GM18505 (cell line): ENCODE measurements around the gene NEK11.
"Not testable (repeated sequence)": the region's sequence is repeated elsewhere in the genome, so short reads cannot be mapped to it uniquely, and the experiment has no call there.

Experiments used
- ATAC-seq: cut with Tn5 transposase; IDR thresholded peaks from one replicate; pipeline ENCODE4 v1.9.1; 2021; ENCODE audit not compliant: unreplicated experiment
- POLR2A ChIP-seq: IDR thresholded peaks from 4 replicates; pipeline ENCODE4 v1.6.1; 2011; ENCODE audit warnings: borderline replicate concordance; ENCODE audit not compliant: insufficient read depth, insufficient read length; ENCODE audit errors: extremely low read depth

The NEK11 gene

DNA sequence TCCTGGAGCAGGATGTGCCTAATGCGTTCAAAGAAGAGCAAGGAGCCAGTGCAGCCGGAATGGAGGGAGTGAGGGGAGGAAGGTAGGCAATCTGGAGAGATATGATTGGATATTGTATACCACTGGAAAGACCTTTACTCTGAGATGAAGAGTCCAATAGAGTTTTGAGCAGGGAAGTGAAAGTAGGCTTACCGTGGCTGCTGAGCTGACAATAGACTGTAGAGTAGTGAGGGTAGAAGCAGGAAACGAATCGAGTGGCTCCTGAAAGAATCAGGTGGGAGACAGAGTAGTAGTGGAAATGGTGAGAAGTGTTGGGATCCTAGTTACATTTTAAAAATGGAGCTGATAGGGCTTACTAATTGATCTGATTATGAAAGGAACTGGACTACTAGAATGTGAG, 303.1 kb downstream of the NEK11 start:
- no peak for TF ChIP-seq POLR2A
- peak; percentile 74 for ATAC-seq

DNA sequence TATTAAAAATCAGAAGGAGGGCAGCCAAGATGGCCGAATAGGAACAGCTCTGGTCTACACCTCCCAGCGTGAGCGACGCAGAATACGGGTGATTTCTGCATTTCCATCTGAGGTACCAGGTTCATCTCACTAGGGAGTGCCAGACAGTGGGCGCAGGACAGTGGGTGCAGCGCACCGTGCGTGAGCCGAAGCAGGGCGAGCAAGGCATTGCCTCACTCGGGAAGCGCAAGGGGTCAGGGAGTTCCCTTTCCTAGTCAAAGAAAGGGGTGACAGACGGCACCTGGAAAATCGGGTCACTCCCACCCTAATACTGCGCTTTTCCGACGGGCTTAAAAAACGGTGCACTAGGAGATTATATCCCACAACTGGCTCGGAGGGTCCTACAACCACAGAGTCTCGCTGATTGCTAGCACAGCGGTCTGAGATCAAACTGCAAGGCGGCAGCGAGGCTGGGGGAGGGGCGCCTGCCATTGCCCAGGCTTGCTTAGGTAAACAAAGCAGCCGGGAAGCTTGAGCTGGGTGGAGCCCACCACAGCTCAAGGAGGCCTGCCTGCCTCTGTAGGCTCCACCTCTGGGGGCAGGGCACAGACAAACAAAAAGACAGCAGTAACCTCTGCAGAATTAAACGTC, 304.9 kb downstream of the NEK11 start:
- ATAC-seq = not testable (repeated sequence)

DNA sequence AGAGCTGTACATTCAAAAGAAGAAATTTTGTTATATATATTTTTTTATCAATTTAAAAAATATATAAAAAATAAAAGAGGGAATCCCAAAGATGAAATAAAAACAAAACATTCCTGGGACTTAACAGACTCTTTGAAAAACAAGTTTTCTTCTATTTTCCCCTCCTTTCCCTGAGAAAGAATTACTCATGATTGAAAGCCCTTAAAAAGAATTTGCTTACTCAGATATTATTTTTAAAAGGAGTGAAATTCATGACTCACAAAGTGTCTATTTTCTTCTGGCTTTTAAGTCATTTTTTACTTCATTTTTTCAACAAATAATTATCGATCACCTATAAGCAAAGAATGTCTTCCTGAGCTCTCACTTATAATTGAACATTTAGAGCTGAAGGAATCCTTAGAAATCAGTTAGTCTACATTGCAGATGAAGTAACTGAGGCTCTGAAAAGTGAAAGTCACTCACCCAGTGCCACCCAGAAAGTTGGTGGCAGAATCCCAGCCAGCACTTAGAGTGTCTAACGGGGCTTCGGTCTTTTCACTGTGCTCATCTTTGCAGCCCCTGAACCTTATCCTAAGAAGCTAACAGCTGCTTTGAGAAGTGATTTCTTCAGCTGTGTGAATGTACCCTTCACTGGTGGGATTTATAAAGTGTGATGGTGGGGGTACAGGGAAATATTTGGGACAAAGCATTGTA, 312.4 kb downstream of the NEK11 start:
- ATAC-seq = no peak
- TF ChIP-seq POLR2A = no peak

DNA sequence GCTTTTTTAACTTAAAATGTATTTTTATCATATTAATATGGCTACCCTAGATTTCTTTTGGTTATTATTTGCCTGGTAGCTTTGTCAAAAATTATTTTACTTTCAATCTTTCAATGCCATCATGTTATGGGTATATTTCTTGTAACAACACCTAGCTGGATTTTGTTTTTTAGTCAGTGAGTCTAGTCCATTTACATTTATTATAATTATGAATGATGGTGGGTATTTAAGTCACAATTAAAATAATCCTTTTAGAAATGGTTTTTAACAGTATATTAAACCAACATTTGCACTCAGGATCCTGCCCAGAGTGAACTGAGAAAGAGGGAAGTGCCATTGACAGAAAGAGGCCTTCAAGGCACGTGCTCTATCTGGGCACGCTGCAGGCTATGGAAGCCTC, 315.1 kb downstream of the NEK11 start:
- no peak for ATAC-seq
- no peak for TF ChIP-seq POLR2A

DNA sequence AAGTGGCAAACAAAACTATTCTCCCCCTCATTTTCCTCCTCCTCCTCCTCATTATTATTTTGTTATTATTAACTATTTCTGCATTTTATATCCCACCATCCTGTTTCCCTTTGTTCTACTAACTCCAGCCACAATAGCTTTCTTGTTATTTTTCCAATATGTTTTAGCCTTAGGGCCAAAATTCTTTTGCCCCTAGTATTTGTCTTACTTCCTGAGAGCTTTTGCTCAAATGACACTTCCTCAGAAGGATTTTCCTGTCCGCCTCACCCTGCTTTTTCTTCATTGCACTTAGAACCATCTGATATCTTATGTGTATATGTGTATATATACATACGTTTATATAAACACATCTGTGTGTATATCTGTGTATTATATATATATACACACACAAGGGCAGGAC, 322.2 kb downstream of the NEK11 start:
- TF ChIP-seq POLR2A = no peak
- ATAC-seq = no peak

DNA sequence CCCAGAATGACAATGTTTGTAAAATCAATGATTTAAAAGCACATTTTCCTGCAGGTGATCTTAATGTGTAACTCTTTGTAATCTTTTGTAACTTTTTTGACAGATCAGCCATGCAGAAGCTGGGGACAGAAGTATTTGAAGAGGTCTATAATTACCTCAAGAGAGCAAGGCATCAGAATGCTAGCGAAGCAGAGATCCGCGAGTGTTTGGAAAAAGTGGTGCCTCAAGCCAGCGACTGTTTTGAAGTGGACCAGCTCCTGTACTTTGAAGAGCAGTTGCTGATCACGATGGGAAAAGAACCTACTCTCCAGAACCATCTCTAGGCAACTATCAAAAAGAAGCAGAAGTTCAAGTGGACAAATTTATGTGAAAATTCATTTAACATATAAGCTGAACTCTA, 322.8 kb downstream of the NEK11 start:
- ATAC-seq = no peak
- TF ChIP-seq POLR2A = no peak

DNA sequence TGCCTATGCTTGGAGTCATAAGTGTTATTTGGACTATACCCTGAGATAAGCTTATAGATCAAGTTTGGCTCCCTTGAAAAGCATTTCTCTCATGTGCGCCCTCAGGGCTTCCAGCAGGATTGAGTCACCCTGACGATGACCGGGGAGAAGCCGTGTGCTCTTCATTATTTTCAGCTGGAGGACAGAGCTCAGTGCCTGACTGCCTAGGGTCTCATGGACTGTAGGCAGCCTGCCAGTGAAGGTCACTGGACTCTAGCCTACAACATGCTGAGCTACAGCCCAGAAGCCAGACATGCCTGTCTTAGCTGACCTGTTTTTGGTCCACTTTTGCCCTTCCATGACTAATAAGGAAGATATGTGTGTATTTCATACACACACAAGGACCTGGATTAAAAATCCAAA, 323.3 kb downstream of the NEK11 start:
- ATAC-seq = no peak
- no peak for TF ChIP-seq POLR2A

DNA sequence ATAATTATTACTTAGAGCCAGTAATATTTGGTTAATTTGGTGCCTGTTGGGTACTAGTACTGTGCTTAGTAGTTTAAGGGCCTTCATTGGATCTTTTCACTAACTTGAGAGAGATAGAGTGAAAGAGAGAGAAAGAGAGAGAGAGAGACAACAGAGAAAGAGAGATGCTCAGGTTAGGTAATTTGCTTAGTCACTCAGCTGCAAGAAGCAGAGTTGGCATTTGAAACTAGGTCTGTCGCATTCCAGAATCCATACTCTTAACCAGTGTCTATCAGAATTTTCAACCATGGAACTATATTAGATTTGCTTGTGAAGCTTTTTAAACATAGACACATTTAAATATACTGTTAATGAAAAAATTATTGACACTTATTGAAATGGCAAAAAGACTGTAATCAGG, 323.8 kb downstream of the NEK11 start:
- no peak for ATAC-seq

DNA sequence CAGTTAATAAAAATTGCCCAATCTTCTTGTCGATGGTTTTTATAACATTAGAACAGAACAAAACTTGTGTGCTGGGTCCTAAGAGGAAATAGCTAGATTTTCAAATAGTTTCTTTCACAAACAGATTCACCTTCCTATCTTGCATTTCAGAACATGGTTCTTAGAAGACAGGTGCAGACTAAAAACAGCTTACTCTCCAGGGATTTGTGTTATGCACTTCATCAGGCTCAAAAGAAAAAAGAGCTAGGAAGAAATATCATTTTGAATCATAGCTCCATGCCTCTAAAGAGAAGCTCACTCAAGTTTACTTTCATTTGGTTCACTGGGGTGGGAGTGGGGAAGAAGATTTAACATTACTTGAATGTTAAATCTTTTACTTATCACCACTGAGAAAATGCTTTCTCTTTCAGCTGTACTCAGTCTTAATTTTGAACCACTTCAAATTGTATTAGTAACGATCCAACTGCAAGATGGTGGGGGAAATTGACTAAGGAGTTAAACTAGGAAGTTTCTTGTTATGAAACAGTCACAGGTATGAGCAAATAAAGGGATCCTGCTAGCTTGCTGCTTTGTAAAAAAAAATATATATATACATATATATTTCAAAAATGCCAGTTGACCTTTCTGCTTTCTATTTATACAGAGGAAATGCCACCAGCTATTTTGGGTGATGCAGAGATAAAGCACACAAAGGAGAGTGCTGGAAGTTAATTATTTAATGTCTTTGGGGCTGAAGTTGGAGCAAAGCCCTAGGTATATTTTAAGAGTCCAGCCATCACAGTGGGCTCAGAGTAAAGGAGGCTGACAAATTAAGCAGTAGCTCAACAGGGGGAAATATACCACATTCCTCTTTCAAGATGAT, 326.6 kb downstream of the NEK11 start:
- ATAC-seq = no peak
- no peak for TF ChIP-seq POLR2A

More for the DNA sequence above, 323.8 kb downstream of the NEK11 start:
- TF ChIP-seq POLR2A = no peak

DNA sequence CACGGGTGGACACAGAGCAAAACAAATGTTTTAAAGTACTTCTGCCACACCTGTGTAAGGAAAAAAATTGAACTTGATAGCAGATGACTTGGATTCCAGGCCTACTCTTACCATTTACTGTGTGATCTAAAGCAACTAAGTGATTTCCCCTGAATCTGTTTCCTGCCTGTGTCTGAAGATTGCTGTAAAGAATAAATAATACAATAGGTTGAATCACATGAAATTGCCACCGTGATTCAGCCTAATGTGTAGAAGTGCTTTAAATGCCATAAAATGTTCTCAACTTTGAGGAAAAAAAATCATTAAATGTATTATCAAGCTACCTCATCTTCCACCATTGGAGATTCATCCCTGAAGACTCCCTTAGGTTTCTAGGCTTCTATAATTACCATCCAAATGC, 327.3 kb downstream of the NEK11 start:
- no peak for ATAC-seq
- no peak for TF ChIP-seq POLR2A

DNA sequence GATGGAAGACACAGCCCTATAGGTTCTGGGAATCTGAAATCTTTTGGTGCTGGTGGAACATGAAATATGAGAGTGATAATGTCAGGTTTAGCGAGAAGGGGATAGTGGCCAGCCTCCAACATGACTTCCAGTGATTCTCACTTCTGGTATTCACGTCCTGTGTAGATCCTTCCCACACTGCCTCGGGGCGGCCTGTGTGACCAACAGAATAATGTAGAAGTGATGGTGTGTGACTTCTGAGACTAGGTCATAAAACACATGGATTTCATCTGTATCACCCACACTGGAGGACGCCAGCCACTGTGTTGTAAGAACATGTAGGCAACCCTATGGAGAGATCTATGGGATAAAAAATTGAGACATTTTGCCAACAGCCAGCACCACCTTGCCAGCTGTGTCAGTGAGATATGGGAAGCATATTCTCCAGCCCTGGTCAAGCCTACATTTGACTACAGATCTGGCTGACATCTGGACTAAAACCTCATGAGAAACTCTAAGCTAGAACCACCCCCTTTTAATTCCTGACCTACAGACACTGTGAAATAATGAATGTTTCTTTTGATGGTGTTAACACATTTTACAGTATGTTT, 329.4 kb downstream of the NEK11 start:
- TF ChIP-seq POLR2A = no peak
- ATAC-seq = no peak

DNA sequence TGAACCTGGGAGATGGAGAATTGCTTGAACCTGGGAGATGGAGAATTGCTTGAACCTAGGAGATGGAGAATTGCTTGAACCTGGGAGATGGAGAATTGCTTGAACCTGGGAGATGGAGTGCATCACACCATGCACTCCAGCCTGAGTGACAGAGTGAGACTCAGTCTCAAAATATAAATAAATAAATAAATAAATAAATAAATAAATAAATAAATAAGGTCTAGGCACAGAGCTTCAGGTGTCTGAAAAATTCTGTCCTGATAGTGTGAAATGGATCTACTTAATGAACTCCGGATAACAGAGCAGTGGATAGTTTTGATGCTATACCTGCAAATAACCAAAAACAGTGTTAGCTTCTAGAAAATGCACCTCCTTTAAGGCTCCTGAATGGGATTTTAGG, 330.6 kb downstream of the NEK11 start:
- no peak for ATAC-seq
- TF ChIP-seq POLR2A = no peak

DNA sequence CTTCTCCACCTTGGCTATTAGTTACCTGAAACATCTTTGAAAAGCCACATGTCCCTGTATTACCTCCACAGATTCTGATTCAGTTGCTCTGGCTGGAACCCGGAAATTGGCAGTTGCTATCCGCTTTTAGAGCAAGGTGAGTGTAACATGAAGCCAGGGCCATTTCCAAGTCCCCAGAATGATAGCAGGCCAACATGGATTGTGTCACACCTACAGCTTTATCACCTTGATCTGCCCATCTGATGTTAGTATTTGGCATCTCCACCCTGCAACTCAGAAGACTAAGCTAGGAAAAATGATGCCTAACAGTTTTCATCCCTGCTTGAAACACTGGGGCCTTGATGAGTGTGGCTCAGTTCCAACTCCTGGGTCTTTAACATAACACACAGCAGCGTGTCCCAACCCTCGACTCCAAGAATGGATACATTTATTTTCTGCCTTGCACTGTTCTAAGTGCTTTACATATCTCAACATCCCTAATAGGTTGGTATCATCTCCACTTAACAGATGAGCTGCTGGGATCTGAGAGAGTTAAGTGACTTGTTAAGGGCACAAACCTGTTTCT, 333.6 kb downstream of the NEK11 start:
- ATAC-seq = no peak
- TF ChIP-seq POLR2A = no peak

DNA sequence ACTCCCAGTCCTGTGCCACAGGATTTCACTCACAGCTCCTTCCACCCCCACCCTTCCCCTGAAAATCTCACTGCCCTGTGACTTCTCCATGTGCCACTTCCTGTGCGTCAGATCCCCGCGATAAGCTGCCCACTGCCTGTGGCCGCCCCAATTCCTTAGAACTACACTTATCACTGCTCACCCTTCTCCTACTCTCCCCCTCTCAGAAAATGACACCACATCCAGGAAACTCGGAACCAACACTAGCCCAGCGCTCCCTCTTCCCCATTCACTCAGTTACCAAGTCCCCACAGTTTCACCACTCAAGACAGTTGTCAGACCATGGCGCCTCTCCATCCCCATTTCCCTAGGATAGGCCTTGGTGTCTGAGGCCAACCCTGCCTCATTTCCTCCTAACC, 334.4 kb downstream of the NEK11 start:
- not testable (repeated sequence) for ATAC-seq
